HepG2 (cell line): ENCODE data around the gene RTEL1. TPM values are rescaled to one million over a fixed set of nuclear protein-coding genes. Genes with fewer than 3 reads are reported as not detected.
A peak's percentile ranks its signal among the peaks of the same experiment; 100 is the strongest.

Experiments
- ARID2 ChIP-seq: sonication (generic); formaldehyde crosslinking; IDR thresholded peaks from 2 replicates; pipeline ENCODE4 v1.8.1; 2022; ENCODE audit warnings: mild to moderate bottlenecking, missing genetic modification reagents, borderline replicate concordance
- ETV5 ChIP-seq: IDR thresholded peaks from 2 replicates; pipeline ENCODE4 v1.6.1; 2018; ENCODE audit warnings: missing biosample characterization, missing genetic modification reagents, inconsistent platforms, borderline replicate concordance
- GZF1 ChIP-seq: sonication (generic); formaldehyde crosslinking; IDR thresholded peaks from 2 replicates; pipeline ENCODE4 v1.5.1; 2020; ENCODE audit warnings: mild to moderate bottlenecking, missing genetic modification reagents
- KLF6 ChIP-seq: IDR thresholded peaks from 2 replicates; pipeline ENCODE4 v1.8.0; 2016; ENCODE audit warnings: missing biosample characterization, missing genetic modification reagents
- MAX ChIP-seq: IDR thresholded peaks from 2 replicates; pipeline ENCODE4 v1.6.1; 2012; ENCODE audit warnings: inconsistent platforms
- MED13 ChIP-seq: sonication (generic); formaldehyde crosslinking; IDR thresholded peaks from 2 replicates; pipeline ENCODE4 v1.5.0; 2020; ENCODE audit warnings: missing genetic modification reagents
- NFIC ChIP-seq: IDR thresholded peaks from 2 replicates; pipeline ENCODE4 v1.6.1; 2012; ENCODE audit warnings: mild to moderate bottlenecking, low read length, inconsistent platforms
- ONECUT2 ChIP-seq: sonication (generic); formaldehyde crosslinking; IDR thresholded peaks from 2 replicates; pipeline ENCODE4 v1.4.0; 2020; ENCODE audit warnings: missing genetic modification reagents
- PCBP1 ChIP-seq: fragments of 200-400 bp; formaldehyde crosslinking; IDR thresholded peaks from 2 replicates; pipeline ENCODE4 v1.6.1; 2017; ENCODE audit warnings: mild to moderate bottlenecking, low read depth, low read length, borderline replicate concordance
- SIX1 ChIP-seq: sonication (generic); formaldehyde crosslinking; IDR thresholded peaks from 2 replicates; pipeline ENCODE4 v1.4.0; 2020; ENCODE audit warnings: missing genetic modification reagents, borderline replicate concordance
- TGIF2 ChIP-seq: IDR thresholded peaks from 2 replicates; pipeline ENCODE4 v1.6.1; 2016; ENCODE audit warnings: control low read depth, missing compliant biosample characterization
- U2AF1 ChIP-seq: fragments of 200-400 bp; formaldehyde crosslinking; optimal IDR thresholded peaks from 2 replicates; pipeline ENCODE3; 2017; ENCODE audit warnings: mild to moderate bottlenecking, low read depth, low read length
- ZFP90 ChIP-seq: sonication (generic); formaldehyde crosslinking; IDR thresholded peaks from 2 replicates; pipeline ENCODE4 v1.8.0; 2022; ENCODE audit warnings: missing genetic modification reagents, mild to moderate bottlenecking, inconsistent platforms, borderline replicate concordance
- ZNF101 ChIP-seq: sonication (generic); formaldehyde crosslinking; IDR thresholded peaks from 2 replicates; pipeline ENCODE4 v1.4.0; 2020; ENCODE audit warnings: mild to moderate bottlenecking, low read depth, missing genetic modification reagents, borderline replicate concordance
- ZNF256 ChIP-seq: sonication (generic); formaldehyde crosslinking; conservative IDR thresholded peaks from 2 replicates; pipeline ENCODE4 v1.4.0; 2020; ENCODE audit warnings: missing genetic modification reagents
- ZNF260 ChIP-seq: sonication (generic); formaldehyde crosslinking; IDR thresholded peaks from 2 replicates; pipeline ENCODE4 v1.4.0; 2020; ENCODE audit warnings: missing genetic modification reagents, low read depth, mild to moderate bottlenecking, borderline replicate concordance
- ZNF572 ChIP-seq: sonication (generic); formaldehyde crosslinking; IDR thresholded peaks from 2 replicates; pipeline ENCODE4 v1.5.1; 2020; ENCODE audit warnings: mild to moderate bottlenecking, missing genetic modification reagents
- ZNF607 ChIP-seq: sonication (generic); formaldehyde crosslinking; IDR thresholded peaks from 2 replicates; pipeline ENCODE4 v1.5.1; 2020; ENCODE audit warnings: missing genetic modification reagents, mild to moderate bottlenecking, borderline replicate concordance
- polyA plus RNA-seq, 8 experiments: library from polyadenylated mRNA; depleted of rRNA in 3 of 8; stranded (reverse) in 7 of 8; unstranded in 1 of 8; fragments of >200 nt; fragmentation: Illumina TruSeq in 4 of 8; extraction: Trizol in 4 of 8; gene quantifications; 2 replicates each; pipeline versions ENCODE4 v1.2.1 to v1.2.3, GENCODE V29; 2011 to 2016; ENCODE audit warnings: low read depth in 4 of 8, missing spikeins in 1 of 8, mixed read lengths in 1 of 8; ENCODE audit not compliant: insufficient read depth in 1 of 8
- total RNA-seq, 5 experiments: library from RNA; depleted of rRNA; stranded (reverse); fragments of >200 nt; fragmentation: Illumina TruSeq; extraction: Trizol; gene quantifications; 2 replicates each; pipeline ENCODE4 v1.2.3, GENCODE V29; 2016; ENCODE audit warnings: low read depth in 1 of 5
- TF ChIP-seq, protein P1 (sequence below): sonication (generic); formaldehyde crosslinking; IDR thresholded peaks from 2 replicates; pipeline ENCODE4 v1.5.0; 2020; ENCODE audit warnings: mild to moderate bottlenecking, missing genetic modification reagents, borderline replicate concordance

The RTEL1 gene
- total and polyA plus RNA-seq, 2 of the 13 experiments (the other 11 are each of a cell fraction or from before 2014, with no cell fraction given) = 21.8 to 36.4 TPM

- TF ChIP-seq, protein P1, sequence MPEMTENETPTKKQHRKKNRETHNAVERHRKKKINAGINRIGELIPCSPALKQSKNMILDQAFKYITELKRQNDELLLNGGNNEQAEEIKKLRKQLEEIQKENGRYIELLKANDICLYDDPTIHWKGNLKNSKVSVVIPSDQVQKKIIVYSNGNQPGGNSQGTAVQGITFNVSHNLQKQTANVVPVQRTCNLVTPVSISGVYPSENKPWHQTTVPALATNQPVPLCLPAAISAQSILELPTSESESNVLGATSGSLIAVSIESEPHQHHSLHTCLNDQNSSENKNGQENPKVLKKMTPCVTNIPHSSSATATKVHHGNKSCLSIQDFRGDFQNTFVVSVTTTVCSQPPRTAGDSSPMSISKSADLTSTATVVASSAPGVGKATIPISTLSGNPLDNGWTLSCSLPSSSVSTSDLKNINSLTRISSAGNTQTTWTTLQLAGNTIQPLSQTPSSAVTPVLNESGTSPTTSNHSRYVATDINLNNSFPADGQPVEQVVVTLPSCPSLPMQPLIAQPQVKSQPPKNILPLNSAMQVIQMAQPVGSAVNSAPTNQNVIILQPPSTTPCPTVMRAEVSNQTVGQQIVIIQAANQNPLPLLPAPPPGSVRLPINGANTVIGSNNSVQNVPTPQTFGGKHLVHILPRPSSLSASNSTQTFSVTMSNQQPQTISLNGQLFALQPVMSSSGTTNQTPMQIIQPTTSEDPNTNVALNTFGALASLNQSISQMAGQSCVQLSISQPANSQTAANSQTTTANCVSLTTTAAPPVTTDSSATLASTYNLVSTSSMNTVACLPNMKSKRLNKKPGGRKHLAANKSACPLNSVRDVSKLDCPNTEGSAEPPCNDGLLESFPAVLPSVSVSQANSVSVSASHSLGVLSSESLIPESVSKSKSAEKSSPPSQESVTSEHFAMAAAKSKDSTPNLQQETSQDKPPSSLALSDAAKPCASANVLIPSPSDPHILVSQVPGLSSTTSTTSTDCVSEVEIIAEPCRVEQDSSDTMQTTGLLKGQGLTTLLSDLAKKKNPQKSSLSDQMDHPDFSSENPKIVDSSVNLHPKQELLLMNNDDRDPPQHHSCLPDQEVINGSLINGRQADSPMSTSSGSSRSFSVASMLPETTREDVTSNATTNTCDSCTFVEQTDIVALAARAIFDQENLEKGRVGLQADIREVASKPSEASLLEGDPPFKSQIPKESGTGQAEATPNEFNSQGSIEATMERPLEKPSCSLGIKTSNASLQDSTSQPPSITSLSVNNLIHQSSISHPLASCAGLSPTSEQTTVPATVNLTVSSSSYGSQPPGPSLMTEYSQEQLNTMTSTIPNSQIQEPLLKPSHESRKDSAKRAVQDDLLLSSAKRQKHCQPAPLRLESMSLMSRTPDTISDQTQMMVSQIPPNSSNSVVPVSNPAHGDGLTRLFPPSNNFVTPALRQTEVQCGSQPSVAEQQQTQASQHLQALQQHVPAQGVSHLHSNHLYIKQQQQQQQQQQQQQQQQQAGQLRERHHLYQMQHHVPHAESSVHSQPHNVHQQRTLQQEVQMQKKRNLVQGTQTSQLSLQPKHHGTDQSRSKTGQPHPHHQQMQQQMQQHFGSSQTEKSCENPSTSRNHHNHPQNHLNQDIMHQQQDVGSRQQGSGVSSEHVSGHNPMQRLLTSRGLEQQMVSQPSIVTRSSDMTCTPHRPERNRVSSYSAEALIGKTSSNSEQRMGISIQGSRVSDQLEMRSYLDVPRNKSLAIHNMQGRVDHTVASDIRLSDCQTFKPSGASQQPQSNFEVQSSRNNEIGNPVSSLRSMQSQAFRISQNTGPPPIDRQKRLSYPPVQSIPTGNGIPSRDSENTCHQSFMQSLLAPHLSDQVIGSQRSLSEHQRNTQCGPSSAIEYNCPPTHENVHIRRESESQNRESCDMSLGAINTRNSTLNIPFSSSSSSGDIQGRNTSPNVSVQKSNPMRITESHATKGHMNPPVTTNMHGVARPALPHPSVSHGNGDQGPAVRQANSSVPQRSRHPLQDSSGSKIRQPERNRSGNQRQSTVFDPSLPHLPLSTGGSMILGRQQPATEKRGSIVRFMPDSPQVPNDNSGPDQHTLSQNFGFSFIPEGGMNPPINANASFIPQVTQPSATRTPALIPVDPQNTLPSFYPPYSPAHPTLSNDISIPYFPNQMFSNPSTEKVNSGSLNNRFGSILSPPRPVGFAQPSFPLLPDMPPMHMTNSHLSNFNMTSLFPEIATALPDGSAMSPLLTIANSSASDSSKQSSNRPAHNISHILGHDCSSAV (CRISPR knock-in tag) = no peak; the same call in 1 of the 2 replicates
- no peak; the same call in 1 of the 2 replicates for TF ChIP-seq ZNF572 (CRISPR knock-in tag)
- no peak for TF ChIP-seq ZNF607 (CRISPR knock-in tag)
- TF ChIP-seq GZF1 (CRISPR knock-in tag) = peak; percentile 91; the same call in 1 of the 2 replicates
- peak; percentile 50; the same call in 1 of the 2 replicates for TF ChIP-seq MED13 (CRISPR knock-in tag)
- TF ChIP-seq KLF6 = peak; percentile 83; the same call in 1 of the 2 replicates
- TF ChIP-seq TGIF2 = peak; percentile 74; the same call in 1 of the 2 replicates
- no peak for TF ChIP-seq ZNF260 (CRISPR knock-in tag)
- TF ChIP-seq ZFP90 = peak; percentile 87
- TF ChIP-seq ARID2 = peak; percentile 90
- TF ChIP-seq ONECUT2 (CRISPR knock-in tag) = peak; percentile 50; the same call in 1 of the 2 replicates
- peak; percentile 95 for TF ChIP-seq ZNF256 (CRISPR knock-in tag)
- 0 out of 2 replicates have a peak, but pooled peaks have one; percentile 88 for TF ChIP-seq ZNF101
- peak; percentile 71; the same call in 1 of the 2 replicates for TF ChIP-seq NFIC
- peak; percentile 60; the same call in 1 of the 2 replicates for TF ChIP-seq SIX1 (CRISPR knock-in tag)
- TF ChIP-seq ETV5 = peak; percentile 79
- peak; percentile 96 for TF ChIP-seq MAX
- TF ChIP-seq U2AF1 = peak; percentile 84
- no peak for TF ChIP-seq PCBP1
Measured at GRCh38 chr20:63628246-63628975, 29.7 kb upstream of the RTEL1 start (continued).
